GM12878 (cell line): ENCODE results near the gene BAIAP2L1. TPM values are rescaled to one million over a fixed set of nuclear protein-coding genes. Genes with fewer than 3 reads are reported as not detected.

Experiments used
- ATAC-seq: fragments of 200-7000 bp; cut with Tn5 transposase; 3 replicates; pipeline ENCODE4 v1.9.1; 2020; ENCODE audit warnings: mild to moderate bottlenecking, moderate library complexity
- BruUV-seq: library from RNA; stranded (reverse); fragments of 400-500 nt; replicated peaks from 2 replicates; lab custom pipeline; 2021; lab: Mats Ljungman, UMichigan
- CTCF ChIA-PET: fragments of 300-600 bp; sonication (Branson Sonifier 250); formaldehyde crosslinking; extraction: SDS; loops from one replicate; lab custom pipeline; 2021; ENCODE audit warnings: inconsistent platforms; lab: Yijun Ruan, JAX
- POLR2A ChIA-PET: fragments of 350-600 bp; formaldehyde crosslinking; extraction: SDS; loops from one replicate; lab custom pipeline; 2021; ENCODE audit warnings: inconsistent platforms; lab: Charles Lee
- RAD21 ChIA-PET: fragments of 300-600 bp; sonication (Branson Sonifier 250); formaldehyde crosslinking; loops from one replicate; lab custom pipeline; 2023; ENCODE audit warnings: antibody characterized with exemption; ENCODE audit not compliant: unreplicated experiment; lab: Charles Lee
- SMC1A ChIA-PET: fragments of 300-600 bp; sonication (Branson Sonifier 250); formaldehyde crosslinking; loops from one replicate; lab custom pipeline; 2023; ENCODE audit not compliant: unreplicated experiment, uncharacterized antibody; lab: Charles Lee
- DNase-seq: peaks from one replicate; pipeline ENCODE4 v3.0.0-alpha.2; 2011; ENCODE audit warnings: low read depth, low spot score
- FAIRE-seq: peaks from 3 replicates; lab custom pipeline; 2011; peaks lifted over from hg19 to GRCh38; lab: Jason Lieb, UNC
- H2AFZ ChIP-seq: 2 replicates; pipeline ENCODE4 v1.6.0; 2011; ENCODE audit warnings: low read depth, low read length, control low read depth; ENCODE audit not compliant: control insufficient read depth
- H3K27ac ChIP-seq: 2 replicates; pipeline ENCODE4 v1.5.1; 2011; ENCODE audit warnings: control low read depth; ENCODE audit not compliant: control insufficient read depth, insufficient read depth
- H3K27me3 ChIP-seq, 2 experiments: replicated peaks in 1 of 2; 2 replicates each; pipeline versions ENCODE4 v1.6.0 to v1.6.1; 2011; ENCODE audit warnings: low read length in 1 of 2; ENCODE audit not compliant: control insufficient read depth in 2 of 2, insufficient read depth in 2 of 2
- H3K36me3 ChIP-seq, 2 experiments: 2 replicates each; pipeline ENCODE4 v1.5.1; 2011; ENCODE audit warnings: low read length in 1 of 2; ENCODE audit not compliant: control insufficient read depth in 2 of 2, insufficient read depth in 2 of 2
- H3K4me1 ChIP-seq: 2 replicates; pipeline ENCODE4 v1.6.1; 2011; ENCODE audit warnings: mild to moderate bottlenecking, low read length, moderate library complexity, mixed read lengths; ENCODE audit not compliant: control insufficient read depth, insufficient read depth
- H3K4me2 ChIP-seq: 2 replicates; pipeline ENCODE4 v1.6.0; 2011; ENCODE audit warnings: control low read depth; ENCODE audit not compliant: control insufficient read depth, insufficient read depth
- H3K4me3 ChIP-seq: fragments of 200-600 bp; sonication (generic); 2 replicates; pipeline ENCODE4 v1.5.1; 2016
- H3K79me2 ChIP-seq: 2 replicates; pipeline ENCODE4 v1.6.0; 2011; ENCODE audit warnings: low read length; ENCODE audit not compliant: control insufficient read depth, insufficient read depth
- H3K9ac ChIP-seq: 2 replicates; pipeline ENCODE4 v1.8.0; 2011; ENCODE audit warnings: low read length, control low read depth, mixed read lengths; ENCODE audit not compliant: control insufficient read depth, insufficient read depth
- H3K9me3 ChIP-seq: replicated peaks from 3 replicates; pipeline ENCODE4 v1.5.1; 2011; ENCODE audit warnings: mild to moderate bottlenecking, low read length; ENCODE audit not compliant: control insufficient read depth, insufficient read depth
- H4K20me1 ChIP-seq: 2 replicates; pipeline ENCODE4 v1.6.0; 2011; ENCODE audit not compliant: control insufficient read depth, insufficient read depth
- CBX5 ChIP-seq: sonication (generic); IDR thresholded peaks from 2 replicates; pipeline ENCODE4 v1.6.1; 2016; ENCODE audit warnings: low read depth, moderate library complexity, mild to moderate bottlenecking, inconsistent platforms
- CHD2 ChIP-seq: IDR thresholded peaks from 2 replicates; pipeline ENCODE4 v1.6.1; 2011; ENCODE audit warnings: low read depth, low read length, improper control_type of control experiment, borderline replicate concordance
- EGR1 ChIP-seq, 2 experiments: IDR thresholded peaks; 1 replicate in 1 of 2; 2 replicates in 1 of 2; pipeline ENCODE4 v1.6.1; 2011 to 2012; ENCODE audit warnings: low read depth in 2 of 2, low read length in 2 of 2, borderline replicate concordance in 1 of 2, mild to moderate bottlenecking in 1 of 2, moderate library complexity in 1 of 2
- FOXK2 ChIP-seq: fragments of 450-650 bp; IDR thresholded peaks from 2 replicates; pipeline ENCODE4 v1.6.1; 2017; ENCODE audit warnings: mild to moderate bottlenecking, moderate library complexity
- NR2F1 ChIP-seq: fragments of 450-650 bp; conservative IDR thresholded peaks from 2 replicates; pipeline ENCODE4 v1.6.1; 2017; ENCODE audit warnings: mild to moderate bottlenecking
- POLR2A ChIP-seq: IDR thresholded peaks from 2 replicates; pipeline ENCODE4 v1.6.1; 2011; ENCODE audit warnings: low read depth, mild to moderate bottlenecking, low read length
- POLR2AphosphoS2 ChIP-seq: IDR thresholded peaks from 2 replicates; pipeline ENCODE4 v1.6.1; 2011; ENCODE audit warnings: low read depth, mild to moderate bottlenecking, low read length, improper control_type of control experiment, moderate library complexity
- RAD51 ChIP-seq: fragments of 450-650 bp; IDR thresholded peaks from 2 replicates; pipeline ENCODE4 v1.6.1; 2016; ENCODE audit warnings: moderate library complexity, mild to moderate bottlenecking, inconsistent platforms
- SREBF2 ChIP-seq: IDR thresholded peaks from 2 replicates; pipeline ENCODE4 v1.6.1; 2012; ENCODE audit warnings: mild to moderate bottlenecking, low read length
- ZNF207 ChIP-seq: fragments of 450-650 bp; IDR thresholded peaks from 2 replicates; pipeline ENCODE4 v1.6.1; 2014; ENCODE audit warnings: antibody characterized with exemption, mild to moderate bottlenecking, borderline replicate concordance
- ZNF384 ChIP-seq: IDR thresholded peaks from 2 replicates; pipeline ENCODE4 v1.6.1; 2012; ENCODE audit warnings: low read depth, mild to moderate bottlenecking, low read length, improper control_type of control experiment, borderline replicate concordance
- WGBS: methylation state at CpG from one replicate; pipeline ENCODE4 v1.1.6; 2016; ENCODE audit warnings: low lambda C conversion rate; ENCODE audit not compliant: insufficient replicate concordance, insufficient coverage; ENCODE audit errors: missing lambda C conversion rate; 5-methylcytosine and 5-hydroxymethylcytosine counted together
- in situ Hi-C: fragments of 300-500 bp; cut with MboI; formaldehyde crosslinking; loops from 9 replicates; pipeline ENCODE4 v1.14.3; 2018; ENCODE audit warnings: mixed read lengths
- intact Hi-C: fragments of 100-400 bp; cut with micrococcal nuclease; formaldehyde crosslinking; loops from one replicate; pipeline ENCODE4 v1.14.2; 2022; ENCODE audit not compliant: unreplicated experiment
- polyA plus RNA-seq, 11 experiments: library from polyadenylated mRNA; depleted of rRNA in 4 of 11; unstranded in 6 of 11; stranded (reverse) in 5 of 11; fragments of >200 nt; fragmentation: Nextera tagmentation in 4 of 11; fragmentation: Illumina TruSeq in 1 of 11; extraction: Ambion mirVana in 4 of 11; extraction: Trizol in 1 of 11; gene quantifications; 1 replicate in 1 of 11; 2 replicates in 10 of 11; pipeline versions ENCODE4 v1.2.1 to v1.2.3, GENCODE V29; 2011 to 2016; ENCODE audit warnings: inconsistent platforms in 2 of 11, missing spikeins in 2 of 11, low read depth in 1 of 11
- total RNA-seq, 4 experiments: library from RNA; depleted of rRNA in 3 of 4; stranded (reverse); fragments of >200 nt in 3 of 4; fragmentation: Illumina TruSeq in 1 of 4; extraction: Trizol in 1 of 4; gene quantifications; 2 replicates each; pipeline versions ENCODE4 v1.2.1 to v1.2.3, GENCODE V29; 2013 to 2021
- TF ChIP-seq, protein P1 (sequence below): fragments of 450-650 bp; IDR thresholded peaks from 2 replicates; pipeline ENCODE4 v1.6.1; 2017; ENCODE audit warnings: low read depth, mild to moderate bottlenecking, moderate library complexity
- TF ChIP-seq, protein P2 (sequence below): fragments of 450-650 bp; formaldehyde crosslinking; IDR thresholded peaks from 2 replicates; pipeline ENCODE4 v1.4.0; 2020; ENCODE audit warnings: mild to moderate bottlenecking, moderate library complexity
- TF ChIP-seq, protein P3 (sequence below): fragments of 450-650 bp; IDR thresholded peaks from 2 replicates; pipeline ENCODE4 v1.6.1; 2016; ENCODE audit warnings: mild to moderate bottlenecking

The BAIAP2L1 gene
- total and polyA plus RNA-seq, 10 of the 15 experiments (the other 5 are each of a cell fraction or from before 2014, with no cell fraction given) = 8.9 to 60.2 (median 35.7) TPM

DNA sequence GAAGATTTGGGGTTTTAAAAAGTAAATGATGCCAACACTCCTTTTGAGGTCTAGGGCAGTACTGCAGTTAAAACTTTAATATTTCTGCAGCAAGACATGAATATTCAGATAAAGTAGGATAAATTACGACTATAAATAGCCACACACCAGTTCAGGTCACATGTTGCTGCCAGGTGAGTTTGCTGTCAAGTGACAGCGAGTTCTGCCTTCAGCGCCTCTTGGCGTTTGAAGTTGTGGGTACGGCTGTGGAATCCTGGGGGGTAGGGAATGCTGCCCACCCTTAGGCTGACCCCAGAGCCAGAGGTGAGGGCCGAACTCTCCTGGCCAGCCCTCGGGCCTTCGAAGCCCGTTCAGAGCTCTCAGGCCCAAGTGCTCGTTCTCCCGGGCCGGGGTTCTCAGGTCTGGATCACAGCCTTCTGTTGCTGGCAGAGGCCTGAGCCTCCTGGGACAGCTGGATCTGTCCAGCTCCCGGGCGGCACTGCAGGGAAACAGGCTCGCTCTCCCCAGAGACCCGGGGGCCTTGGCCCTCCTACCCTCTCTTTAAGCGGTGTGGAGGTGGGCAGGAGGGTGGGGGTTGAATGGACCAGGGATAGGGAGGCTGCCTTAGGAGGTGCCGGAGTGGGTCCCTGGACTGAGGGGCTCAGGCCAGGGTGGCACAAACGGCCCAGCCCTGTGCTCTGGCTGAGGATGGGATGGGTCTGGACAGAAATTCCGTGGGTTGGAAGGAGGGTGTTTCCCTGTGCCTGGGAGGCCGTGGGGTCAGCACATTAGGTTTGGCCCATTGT, 114.0 kb downstream of the BAIAP2L1 start:
- BruUV-seq = no TSS peak
- Histone ChIP-seq H3K36me3 (peaks cover 2 to 3% of the 10 kb centered on the region in 2 experiments), H3K27me3 (no peaks in the 10 kb centered on the region), H3K4me1 (peaks cover 6% of the 10 kb centered on the region), H2AFZ (no peak overlapping the region), H3K9ac (no peak overlapping the region), H3K27ac (no peak overlapping the region), H3K9me3 (no peaks in the 10 kb centered on the region), H4K20me1 (no peaks in the 10 kb centered on the region), H3K4me2 (no peak overlapping the region), H3K79me2 (peaks cover 2% of the 10 kb centered on the region; the same call in 1 of the 2 replicates), H3K4me3 (no peak overlapping the region)
- WGBS = 95% methylated on average over 21 of the region's 21 CpGs
- CTCF ChIA-PET = interaction anchor here (2.8 kb wide), 1 partner anchor 115 kb away, joined by 10 read pairs; the partner anchor contains the start of gene BAIAP2L1
- POLR2A ChIA-PET = no interaction called here
- in situ Hi-C loops = no loop called here
- SMC1A ChIA-PET = interaction anchor here (0.7 to 0.9 kb wide), 2 partner anchors 7 to 613 kb away, joined by 3 read pairs; no protein-coding TSS in a partner anchor
- TF ChIP-seq FOXK2 (no peak), ZNF207 (no peak), RAD51 (no peak), CHD2 (no peak), SREBF2 (no peak), NR2F1 (no peak), POLR2A (no peak; the same call in 1 of the 2 replicates), EGR1 (IDR thresholded peaks at IDR 0.05; ENCODE audit: borderline replicate concordance in 1 of 2, low read depth in 2 of 2, low read length in 2 of 2) (no peak), CBX5 (no peak), ZNF384 (no peak), POLR2AphosphoS2 (no peak)
- TF ChIP-seq, protein P1, sequence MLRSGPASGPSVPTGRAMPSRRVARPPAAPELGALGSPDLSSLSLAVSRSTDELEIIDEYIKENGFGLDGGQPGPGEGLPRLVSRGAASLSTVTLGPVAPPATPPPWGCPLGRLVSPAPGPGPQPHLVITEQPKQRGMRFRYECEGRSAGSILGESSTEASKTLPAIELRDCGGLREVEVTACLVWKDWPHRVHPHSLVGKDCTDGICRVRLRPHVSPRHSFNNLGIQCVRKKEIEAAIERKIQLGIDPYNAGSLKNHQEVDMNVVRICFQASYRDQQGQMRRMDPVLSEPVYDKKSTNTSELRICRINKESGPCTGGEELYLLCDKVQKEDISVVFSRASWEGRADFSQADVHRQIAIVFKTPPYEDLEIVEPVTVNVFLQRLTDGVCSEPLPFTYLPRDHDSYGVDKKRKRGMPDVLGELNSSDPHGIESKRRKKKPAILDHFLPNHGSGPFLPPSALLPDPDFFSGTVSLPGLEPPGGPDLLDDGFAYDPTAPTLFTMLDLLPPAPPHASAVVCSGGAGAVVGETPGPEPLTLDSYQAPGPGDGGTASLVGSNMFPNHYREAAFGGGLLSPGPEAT = no peak
- TF ChIP-seq, protein P2, sequence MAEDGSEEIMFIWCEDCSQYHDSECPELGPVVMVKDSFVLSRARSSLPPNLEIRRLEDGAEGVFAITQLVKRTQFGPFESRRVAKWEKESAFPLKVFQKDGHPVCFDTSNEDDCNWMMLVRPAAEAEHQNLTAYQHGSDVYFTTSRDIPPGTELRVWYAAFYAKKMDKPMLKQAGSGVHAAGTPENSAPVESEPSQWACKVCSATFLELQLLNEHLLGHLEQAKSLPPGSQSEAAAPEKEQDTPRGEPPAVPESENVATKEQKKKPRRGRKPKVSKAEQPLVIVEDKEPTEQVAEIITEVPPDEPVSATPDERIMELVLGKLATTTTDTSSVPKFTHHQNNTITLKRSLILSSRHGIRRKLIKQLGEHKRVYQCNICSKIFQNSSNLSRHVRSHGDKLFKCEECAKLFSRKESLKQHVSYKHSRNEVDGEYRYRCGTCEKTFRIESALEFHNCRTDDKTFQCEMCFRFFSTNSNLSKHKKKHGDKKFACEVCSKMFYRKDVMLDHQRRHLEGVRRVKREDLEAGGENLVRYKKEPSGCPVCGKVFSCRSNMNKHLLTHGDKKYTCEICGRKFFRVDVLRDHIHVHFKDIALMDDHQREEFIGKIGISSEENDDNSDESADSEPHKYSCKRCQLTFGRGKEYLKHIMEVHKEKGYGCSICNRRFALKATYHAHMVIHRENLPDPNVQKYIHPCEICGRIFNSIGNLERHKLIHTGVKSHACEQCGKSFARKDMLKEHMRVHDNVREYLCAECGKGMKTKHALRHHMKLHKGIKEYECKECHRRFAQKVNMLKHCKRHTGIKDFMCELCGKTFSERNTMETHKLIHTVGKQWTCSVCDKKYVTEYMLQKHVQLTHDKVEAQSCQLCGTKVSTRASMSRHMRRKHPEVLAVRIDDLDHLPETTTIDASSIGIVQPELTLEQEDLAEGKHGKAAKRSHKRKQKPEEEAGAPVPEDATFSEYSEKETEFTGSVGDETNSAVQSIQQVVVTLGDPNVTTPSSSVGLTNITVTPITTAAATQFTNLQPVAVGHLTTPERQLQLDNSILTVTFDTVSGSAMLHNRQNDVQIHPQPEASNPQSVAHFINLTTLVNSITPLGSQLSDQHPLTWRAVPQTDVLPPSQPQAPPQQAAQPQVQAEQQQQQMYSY = no peak
- TF ChIP-seq, protein P3, sequence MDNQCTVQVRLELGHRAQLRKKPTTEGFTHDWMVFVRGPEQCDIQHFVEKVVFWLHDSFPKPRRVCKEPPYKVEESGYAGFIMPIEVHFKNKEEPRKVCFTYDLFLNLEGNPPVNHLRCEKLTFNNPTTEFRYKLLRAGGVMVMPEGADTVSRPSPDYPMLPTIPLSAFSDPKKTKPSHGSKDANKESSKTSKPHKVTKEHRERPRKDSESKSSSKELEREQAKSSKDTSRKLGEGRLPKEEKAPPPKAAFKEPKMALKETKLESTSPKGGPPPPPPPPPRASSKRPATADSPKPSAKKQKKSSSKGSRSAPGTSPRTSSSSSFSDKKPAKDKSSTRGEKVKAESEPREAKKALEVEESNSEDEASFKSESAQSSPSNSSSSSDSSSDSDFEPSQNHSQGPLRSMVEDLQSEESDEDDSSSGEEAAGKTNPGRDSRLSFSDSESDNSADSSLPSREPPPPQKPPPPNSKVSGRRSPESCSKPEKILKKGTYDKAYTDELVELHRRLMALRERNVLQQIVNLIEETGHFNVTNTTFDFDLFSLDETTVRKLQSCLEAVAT = no peak
- no peak for ATAC-seq
- DNase-seq = no peak
- intact Hi-C loops = no loop called here
- no peak for FAIRE-seq
- RAD21 ChIA-PET = no interaction called here
